GM18907 (cell line): Measurements from ENCODE around the gene MOSMO.
"Not testable (repeated sequence)": the region's sequence is repeated elsewhere in the genome, so short reads cannot be mapped to it uniquely, and the experiment has no call there.

Source experiments
- ATAC-seq: cut with Tn5 transposase; IDR thresholded peaks from one replicate; pipeline ENCODE4 v1.9.1; 2021; ENCODE audit warnings: mild to moderate bottlenecking, moderate library complexity; ENCODE audit not compliant: unreplicated experiment

MOSMO gene

DNA sequence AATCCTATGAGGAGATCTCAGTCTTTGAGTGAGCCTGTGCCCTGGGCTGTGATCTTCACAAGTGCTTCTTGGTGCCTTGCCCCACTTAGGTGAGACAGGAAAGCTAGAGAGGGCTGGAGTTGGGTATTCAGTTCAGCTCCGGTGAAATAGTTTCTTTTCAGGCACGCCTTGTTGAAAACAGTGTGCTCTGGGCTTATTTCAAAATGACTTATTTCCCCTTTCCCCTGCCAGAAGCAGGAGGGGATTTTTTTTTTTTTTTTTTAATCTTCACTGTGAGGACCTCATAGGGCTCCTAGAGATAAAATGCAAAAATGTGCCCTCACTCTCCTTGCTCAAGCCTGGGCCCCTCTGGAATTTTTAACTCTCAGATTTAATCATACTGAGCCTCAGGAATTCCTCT, 27.2 kb downstream of the MOSMO start:
- no peak for ATAC-seq

DNA sequence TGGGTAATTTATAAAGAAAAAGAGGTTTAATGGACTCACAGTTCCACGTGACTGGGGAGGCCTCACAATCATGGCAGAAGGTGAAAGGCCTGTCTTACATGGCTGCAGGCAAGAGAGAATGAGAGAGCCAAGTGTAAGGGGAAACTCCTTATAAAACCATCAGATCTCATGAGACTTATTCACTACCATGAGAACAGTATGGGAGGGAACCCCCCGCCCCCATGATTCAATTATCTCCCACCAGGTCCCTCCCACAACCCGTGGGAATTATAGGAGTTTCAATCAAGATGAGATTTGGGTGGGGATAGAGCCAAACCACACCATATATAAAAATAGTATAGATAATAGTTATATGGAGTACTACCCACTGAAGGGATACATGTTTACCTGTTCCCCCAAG, 36.0 kb downstream of the MOSMO start:
- not testable (repeated sequence) for ATAC-seq

DNA sequence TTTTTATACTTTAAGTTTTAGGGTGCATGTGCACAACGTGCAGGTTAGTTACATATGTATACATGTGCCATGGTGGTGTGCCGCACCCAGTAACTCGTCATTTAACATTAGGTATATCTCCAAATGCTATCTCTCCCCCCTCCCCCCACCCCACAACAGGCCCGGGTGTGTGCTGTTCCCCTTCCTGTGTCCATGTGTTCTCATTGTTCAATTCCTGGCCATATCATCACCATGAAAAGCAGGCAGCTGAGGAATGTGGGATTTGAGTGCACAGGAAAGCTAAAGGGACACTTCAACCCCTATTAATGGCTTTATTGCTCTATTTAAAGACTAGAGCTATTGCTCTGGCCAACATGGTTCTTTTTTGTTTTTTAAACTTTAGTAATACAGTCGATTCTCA, 38.0 kb downstream of the MOSMO start:
- ATAC-seq, result not testable (repeated sequence)

DNA sequence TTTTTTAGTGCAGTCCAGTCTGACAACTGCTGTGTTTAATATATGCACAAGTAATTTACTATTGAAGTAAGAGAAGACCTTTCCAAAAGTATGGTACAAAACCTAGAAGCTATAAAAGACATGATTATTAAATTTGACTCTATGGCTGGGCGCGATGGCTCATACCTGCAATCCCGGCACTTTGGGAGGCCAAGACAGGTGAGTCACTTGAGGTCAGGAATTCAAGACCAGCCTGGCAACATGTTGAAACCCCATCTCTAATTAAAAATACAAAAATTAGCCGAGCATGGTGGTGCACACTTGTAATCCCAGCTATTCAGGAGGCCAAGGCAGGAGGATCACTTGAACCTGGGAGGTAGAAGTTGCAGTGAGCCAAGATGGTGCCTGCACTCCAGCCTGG, 43.1 kb downstream of the MOSMO start:
- ATAC-seq, result no peak

DNA sequence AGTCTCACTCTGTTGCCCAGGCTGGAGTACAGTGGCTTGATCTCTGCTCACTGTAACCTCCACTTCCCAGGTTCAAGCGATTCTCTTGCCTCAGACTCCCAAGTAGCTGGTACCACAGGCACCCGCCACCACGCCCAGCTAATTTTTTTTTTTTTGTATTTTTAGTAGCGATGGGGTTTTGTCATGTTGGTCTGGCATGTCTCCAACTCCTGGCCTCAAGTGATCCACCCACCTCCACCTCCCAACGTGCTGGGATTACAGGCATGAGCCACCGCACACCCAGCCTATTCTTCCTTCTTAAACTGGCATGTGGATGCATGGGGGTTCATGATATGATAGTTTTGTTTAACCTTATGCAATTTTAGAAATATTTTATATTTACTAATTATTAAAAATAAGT, 45.1 kb downstream of the MOSMO start:
- no peak for ATAC-seq

DNA sequence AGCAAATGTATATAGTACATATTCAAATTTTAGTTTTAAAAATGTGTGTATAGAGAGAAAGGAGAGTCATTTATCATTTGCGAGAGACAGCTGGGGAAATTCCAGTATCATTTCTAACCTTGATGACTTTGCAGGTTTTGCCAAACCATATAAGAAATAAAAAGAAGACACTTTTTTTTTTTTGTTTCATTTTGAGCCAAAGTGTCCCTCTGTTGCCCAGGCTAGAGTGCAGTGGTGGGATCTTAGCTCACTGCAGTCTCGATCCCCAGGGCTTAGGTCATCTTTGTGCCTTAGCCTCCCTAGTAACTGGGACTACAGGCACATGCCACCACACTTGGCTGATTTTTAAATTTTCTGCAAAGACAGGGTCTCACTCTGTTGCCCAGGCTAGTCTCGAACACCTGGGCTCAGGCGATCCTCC, 46.0 kb downstream of the MOSMO start:
- ATAC-seq, result no peak

DNA sequence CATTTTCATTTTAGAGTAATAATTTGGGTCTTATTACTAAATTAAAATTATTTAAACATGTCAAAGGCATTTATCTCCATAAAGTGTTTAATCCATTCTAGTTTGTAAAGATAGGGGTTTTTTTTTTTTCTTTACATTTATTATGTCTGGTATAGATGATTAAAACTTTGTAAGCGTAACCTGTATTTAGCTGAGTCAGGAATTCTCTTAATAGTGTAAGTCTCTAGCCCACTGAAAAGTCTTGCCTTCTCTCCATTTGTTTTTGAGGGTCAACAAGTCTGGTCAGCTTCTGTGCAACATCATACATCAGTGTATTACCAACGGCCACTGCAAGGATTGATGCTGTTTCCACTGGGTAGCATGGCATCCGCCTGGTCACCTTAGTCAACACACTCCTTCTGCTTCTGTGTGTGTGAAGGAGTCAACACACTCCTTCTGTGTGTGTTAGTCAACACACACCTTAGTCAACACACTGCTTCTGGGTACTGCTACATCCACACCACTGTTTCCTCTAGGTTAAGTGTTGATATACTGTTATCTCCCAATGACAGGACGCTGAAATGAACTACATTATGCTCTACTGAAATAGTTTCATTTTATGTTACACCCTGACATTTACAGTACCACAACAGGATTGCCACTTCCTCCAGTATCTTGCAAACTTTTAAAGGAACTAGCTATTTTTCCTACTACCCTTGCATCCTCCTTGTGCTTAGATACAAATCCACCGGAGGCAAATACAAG, 47.1 kb downstream of the MOSMO start:
- no peak for ATAC-seq

DNA sequence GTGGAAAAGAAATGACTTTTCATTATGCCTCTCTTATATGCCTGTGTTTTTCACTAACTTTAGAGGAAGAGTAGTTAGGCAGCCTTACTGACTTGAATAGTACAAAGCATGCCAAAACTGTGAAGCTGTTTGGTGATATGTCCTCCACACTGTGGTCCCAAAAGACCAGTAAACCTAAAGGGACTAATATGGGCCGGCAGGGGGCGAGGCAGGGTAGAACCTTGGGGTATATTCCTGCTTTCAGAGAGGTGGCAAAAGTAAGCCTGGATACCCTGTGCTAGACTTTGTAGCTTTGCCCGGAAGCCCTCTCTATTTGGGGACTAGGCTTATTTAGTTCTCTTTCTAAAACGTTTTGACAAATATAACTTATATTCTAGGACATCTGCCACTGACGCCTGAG, 48.0 kb downstream of the MOSMO start:
- ATAC-seq, result no peak

DNA sequence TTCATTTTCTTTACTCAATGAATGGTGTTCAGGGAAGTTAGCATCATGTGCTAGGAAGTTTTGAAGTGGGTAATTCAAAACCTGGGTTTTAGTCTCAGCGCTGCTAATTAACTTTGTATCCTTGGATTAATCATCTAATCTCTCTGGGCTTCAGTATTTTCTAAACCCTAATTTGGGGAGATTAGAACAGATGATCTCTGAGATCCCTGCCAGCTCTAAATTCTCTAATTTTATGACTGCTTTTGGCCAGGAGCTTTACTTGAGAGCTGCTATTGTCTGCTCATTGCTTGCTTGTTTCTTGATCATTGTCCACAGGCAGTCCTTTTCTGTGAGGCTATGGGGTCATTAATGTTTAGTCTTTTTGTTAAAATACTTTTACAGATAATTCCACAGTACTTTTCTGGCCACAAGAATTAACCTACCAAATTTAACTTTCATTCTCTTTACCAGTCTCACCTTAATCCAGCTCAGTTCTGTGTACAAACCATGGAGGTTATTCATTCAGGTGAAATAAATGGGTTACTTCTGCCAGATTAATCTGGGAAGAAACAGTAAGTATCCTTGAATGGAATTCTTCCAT, 56.1 kb downstream of the MOSMO start:
- no peak for ATAC-seq

DNA sequence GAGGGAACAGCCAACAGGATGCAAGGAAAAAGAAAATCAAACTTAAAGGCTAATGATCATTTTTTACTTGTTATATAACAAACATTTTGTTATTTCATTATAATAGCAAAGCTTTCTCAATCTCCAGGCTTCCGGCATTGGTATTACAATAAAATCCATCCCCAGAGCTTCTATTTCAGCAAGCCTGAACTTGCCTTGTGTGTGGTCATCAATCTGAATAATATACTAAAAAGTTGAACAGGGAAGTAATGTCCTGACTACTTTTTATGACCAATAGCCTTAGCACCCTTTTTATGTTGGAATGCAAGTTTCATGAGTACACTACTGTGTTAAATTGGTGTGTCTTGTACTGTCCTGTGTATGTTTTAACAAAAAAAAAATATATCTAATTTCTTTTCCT, 57.3 kb downstream of the MOSMO start:
- no peak for ATAC-seq

DNA sequence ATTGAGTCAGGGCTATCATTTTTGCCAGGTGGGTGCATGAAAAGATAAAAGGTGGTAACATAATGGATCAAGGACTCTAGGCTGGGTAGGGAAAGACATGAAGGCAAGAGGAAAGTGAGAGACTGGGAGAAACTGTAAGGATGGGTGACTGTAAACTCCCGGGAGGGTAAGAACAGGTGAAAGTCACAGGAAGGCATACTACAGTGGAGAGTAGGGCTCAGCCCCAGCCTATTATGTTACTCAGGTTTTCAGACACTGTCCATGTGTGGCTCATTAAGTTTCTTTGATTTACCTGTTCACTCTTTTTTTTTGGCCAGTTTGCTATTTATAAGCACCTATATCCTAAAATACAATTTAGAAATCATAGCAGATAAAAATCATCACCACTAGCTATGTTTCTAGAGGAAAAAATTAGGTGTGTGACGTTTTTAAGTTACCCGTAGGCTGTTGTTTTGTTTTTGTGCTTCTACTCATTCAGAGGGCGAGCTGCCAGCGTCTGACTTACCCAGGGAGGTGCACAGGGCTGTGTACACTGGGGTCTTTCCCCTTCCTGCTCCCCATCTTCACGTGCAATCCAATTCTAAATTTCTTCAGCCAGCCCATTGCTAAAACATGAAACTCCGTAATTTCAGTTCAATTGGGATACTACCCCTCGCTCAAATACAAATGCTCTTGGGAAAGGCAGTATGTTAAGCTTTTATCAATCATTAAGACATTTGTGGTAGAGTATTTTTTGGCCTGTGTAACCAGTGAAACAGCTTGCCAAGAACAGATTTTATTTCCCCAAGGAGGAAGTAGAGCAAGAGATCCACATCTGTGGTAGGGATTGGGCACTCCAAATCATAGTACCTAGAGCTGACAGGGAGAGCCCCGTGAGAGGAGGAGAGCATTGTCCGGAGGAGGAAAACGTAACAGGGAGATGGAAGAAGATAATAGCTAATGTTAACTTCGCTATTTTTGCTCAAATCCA, 62.7 kb downstream of the MOSMO start:
- no peak for ATAC-seq

DNA sequence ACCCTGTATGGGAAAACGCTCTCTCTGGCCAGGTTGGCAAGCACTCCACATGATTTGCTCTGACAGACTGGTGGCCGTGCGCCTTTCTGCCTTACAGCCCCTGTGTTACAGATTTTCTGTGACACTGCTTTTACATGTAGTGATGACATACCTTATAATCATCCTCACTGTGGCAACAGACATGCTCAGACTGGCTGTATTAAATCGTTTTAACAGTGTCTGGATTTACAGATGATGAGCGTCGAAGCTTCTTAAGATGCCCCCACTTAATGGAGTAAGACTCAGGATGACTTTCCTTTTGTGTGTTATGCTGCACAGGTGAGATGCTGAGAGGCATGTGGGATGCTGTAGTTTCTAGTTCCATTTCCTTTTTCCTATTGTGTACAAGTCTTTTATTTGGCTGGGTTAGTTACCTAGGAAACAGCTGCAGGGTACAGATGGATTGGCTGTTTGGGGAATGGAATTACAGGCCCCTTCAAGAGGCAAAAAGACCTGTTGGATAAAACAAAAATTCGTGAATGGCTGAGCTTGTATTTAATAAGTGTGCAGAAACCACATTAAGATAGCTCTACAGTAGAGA, 63.5 kb downstream of the MOSMO start:
- no peak for ATAC-seq

DNA sequence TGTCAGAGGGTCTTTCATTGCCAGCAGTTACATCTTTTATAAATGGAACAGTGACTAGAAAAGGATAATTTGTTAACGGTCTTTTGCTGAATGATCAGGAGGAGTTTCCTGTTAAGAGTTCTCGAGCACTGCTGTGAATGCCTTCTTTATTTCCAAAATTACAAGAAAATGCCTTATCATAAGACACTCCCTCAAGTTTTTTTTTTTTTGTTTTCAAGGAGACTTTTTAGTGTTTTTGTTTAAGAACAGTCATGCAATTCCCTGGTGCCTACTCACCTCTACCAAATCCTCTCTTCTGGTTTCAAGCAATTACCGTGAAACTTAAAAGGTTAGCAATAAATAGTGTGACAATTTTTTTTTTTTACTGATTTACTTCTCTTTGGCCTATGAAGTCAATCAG, 65.4 kb downstream of the MOSMO start:
- no peak for ATAC-seq

DNA sequence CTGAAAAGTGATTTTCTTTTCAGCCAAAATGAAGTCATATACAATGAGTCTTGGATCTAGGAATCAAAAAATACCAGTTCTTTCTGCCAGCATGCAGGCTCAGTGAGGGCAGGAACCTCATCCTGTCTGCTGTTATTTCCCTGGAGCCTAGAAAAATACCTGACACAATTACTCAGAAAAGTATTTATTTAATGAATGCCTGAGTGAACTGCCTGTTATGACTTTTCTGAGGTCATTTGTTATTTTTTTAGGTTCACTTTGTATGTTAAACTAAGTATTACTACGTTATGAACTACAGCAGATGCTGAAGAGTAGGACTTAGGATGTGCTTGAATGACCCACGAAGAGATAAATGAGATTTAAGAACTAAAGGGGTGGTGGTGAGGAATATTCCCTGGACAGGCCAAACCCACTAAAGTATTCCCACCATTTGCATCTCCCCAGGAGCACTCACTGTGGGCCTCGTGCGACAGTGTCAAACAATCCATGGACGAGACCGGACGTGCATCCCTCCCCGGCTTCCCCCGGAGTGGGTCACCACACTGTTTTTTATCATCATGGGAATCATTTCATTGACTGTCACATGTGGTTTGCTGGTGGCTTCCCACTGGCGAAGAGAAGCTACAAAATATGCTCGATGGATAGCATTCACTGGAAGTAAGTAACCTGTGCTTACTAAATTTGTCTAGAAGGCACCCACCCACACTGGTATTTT, 67.3 kb downstream of the MOSMO start:
- no peak for ATAC-seq

DNA sequence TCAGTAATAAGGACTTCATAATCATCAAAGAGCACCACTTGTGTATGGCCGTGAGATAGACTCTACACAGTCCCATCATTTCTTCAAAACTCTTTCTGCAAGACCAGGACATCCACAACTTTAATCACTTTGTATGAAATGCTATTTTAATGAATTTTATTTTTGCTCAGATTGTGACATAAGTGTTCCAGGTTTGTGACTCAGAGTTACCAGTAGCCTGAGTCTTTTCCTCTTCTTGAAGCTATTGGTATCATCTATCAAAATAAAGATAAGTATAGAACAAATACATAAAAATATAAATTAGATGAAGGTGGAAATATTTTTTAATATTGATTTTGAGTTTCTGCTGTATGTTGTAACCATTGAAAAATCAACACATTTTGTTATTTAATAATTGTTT, 67.9 kb downstream of the MOSMO start:
- ATAC-seq, result no peak

DNA sequence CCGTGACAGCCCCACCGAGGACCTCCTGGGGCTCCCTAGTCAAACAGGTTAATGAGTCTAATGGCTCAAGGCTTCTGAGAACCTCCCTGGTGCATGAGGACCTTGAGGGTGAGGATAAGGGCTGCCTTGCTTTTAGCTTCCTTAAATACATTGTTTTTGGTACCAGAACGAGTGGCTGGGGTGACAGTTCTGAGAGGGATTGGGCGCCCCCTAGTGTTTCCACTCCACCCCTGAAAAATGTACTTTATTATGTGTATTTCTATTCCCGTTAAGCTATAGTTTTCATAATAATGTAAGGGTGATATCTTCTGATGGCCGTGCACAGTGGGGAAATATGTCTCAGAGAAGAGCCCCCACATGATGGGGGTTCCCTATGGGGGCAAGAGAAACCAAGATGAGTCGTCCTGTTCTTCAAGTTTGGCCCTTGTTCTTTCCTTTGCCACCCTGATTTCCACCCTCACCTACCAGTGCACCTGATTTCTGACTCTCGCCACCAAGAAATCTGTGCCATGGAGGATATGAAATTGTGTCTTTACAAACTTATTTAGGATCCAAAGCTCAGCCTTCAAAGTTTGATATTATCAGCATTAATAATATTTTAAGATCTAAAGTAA, 69.9 kb downstream of the MOSMO start:
- no peak for ATAC-seq

DNA sequence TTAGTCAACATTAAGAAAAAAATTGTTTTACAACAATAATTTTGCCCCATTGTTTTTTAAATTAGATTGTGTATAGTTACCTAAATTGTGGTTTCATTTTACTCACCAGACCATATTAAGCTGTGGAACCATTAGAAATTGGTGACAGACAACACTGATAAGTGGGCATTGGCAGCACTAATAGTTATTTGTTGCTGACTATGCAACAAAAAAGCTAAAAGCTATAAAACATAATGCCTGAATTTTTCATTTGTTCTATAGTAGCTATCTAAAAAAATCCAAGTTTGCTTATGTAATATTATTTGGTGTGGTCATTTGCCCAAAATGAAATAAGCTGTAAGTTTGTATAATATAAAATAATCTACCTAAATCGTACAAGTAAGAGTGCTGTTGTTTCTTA, 70.7 kb downstream of the MOSMO start:
- ATAC-seq, result no peak

DNA sequence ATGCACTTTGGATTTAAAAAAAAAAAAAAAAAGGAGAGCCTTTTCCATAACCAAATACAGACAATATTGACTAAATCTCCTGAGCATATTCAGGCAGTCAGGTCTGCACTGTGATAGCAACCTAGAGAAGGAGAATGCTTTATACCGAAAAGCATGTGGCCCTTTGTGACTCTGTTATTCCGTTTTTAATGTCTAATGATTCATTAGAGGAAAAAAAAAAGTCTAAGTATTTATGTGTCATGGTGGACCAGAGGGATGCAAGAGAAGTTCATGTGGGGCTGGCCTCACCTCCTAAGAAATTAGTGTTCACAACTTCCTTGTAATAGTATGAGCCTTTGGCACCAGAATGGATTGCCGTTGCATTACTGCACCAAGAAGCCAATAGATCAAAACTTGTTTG, 73.1 kb downstream of the MOSMO start:
- ATAC-seq, result no peak

DNA sequence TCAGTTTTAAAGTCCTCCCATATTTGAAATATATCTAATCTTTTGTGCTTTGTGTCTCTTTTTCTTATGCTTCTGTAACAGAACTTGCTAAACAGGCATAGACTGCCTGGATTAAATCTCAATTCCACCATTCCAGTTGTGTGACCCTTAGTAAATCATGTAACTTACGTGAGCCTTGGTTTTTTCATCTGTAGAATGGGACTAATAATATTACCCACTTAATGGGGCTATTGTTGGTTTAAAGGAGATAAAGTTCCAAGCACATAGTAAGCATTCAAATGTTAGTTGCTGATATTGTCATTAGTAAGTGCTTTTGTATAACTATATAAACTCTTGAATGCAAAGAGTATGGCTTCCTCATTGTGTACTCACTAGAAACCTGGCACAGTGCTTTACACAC, 78.5 kb downstream of the MOSMO start:
- no peak for ATAC-seq

DNA sequence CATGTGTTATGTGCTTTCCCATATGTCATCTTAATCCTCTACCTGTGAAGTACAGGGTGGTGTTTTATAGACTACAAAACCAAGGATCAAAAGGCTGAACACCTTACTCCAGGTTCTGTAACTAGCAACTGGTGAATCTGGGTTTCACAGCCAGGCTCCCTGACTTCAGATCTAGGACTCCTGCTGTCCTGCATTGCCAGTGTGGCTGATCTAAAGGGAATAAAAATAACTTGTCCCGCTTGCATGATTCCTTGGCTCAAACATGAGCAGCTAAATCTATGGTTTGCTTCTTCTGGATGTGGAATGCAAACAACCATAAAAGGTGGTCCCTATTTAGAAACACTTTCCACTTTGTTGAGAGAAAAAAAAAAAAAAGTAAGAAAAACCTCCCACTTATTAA, 80.7 kb downstream of the MOSMO start:
- no peak for ATAC-seq
